Measurements from ENCODE around the gene SOHLH1. TPM values are rescaled to one million over a fixed set of nuclear protein-coding genes. Genes with fewer than 3 reads are reported as not detected.

Gene SOHLH1
- polyA plus RNA-seq, 1 of the 3 experiments (the other 2 are of a cell fraction): not detected

DNA sequence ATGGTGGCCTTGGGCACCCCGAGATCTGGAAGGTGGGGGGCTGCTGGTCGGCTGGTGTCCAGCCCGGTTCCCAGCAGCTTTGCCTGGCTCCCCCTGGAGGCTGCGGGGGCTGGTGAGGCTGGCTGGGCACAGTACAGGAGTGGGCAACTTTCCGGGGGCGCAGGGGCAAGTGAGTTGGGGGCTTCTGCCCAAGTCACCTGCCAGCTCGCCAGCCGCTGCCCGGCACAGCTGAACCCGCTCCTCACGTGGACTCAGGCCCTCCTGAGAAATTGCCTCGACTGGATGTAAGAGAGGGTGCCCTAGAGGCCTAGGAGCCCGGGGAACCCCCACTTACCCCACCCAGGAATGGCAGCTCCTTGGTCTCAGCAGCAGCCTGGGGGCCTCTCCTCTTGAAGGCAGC is 18.1 kb upstream of the SOHLH1 start (continued):
- TF ChIP-seq, protein P1, sequence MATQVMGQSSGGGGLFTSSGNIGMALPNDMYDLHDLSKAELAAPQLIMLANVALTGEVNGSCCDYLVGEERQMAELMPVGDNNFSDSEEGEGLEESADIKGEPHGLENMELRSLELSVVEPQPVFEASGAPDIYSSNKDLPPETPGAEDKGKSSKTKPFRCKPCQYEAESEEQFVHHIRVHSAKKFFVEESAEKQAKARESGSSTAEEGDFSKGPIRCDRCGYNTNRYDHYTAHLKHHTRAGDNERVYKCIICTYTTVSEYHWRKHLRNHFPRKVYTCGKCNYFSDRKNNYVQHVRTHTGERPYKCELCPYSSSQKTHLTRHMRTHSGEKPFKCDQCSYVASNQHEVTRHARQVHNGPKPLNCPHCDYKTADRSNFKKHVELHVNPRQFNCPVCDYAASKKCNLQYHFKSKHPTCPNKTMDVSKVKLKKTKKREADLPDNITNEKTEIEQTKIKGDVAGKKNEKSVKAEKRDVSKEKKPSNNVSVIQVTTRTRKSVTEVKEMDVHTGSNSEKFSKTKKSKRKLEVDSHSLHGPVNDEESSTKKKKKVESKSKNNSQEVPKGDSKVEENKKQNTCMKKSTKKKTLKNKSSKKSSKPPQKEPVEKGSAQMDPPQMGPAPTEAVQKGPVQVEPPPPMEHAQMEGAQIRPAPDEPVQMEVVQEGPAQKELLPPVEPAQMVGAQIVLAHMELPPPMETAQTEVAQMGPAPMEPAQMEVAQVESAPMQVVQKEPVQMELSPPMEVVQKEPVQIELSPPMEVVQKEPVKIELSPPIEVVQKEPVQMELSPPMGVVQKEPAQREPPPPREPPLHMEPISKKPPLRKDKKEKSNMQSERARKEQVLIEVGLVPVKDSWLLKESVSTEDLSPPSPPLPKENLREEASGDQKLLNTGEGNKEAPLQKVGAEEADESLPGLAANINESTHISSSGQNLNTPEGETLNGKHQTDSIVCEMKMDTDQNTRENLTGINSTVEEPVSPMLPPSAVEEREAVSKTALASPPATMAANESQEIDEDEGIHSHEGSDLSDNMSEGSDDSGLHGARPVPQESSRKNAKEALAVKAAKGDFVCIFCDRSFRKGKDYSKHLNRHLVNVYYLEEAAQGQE (IDR thresholded peaks at IDR 0.05; ENCODE audit: low read depth, low read length): no peak
- no peak for TF ChIP-seq ELF1 (IDR thresholded peaks at IDR 0.05)

DNA sequence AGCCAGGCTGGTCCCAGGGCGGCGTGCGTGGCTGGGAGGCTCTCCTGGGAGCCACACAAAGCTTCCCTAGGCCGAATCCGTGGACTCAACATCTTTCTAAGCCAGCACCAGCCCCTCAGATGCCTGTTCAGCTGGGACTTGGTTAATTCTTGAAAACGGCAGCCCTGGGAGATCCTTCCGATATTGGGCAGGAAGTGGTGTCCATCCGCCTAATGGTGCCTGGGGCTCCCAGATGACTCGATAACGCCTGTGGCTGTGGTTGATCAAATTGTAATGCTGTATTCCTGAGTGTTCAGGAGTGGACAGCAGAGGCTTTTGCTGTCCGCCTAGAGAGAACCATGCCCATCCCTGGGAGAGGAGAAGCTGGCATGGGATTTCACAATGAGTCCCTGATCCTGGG is 16.8 kb upstream of the SOHLH1 start:
- no peaks in the 10 kb centered on the region for H3K27me3 ChIP-seq (ENCODE audit: insufficient read depth)
- TF ChIP-seq, protein P2, sequence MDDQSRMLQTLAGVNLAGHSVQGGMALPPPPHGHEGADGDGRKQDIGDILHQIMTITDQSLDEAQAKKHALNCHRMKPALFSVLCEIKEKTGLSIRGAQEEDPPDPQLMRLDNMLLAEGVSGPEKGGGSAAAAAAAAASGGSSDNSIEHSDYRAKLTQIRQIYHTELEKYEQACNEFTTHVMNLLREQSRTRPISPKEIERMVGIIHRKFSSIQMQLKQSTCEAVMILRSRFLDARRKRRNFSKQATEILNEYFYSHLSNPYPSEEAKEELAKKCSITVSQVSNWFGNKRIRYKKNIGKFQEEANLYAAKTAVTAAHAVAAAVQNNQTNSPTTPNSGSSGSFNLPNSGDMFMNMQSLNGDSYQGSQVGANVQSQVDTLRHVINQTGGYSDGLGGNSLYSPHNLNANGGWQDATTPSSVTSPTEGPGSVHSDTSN (IDR thresholded peaks at IDR 0.05): no peak
- TF ChIP-seq, protein P3, sequence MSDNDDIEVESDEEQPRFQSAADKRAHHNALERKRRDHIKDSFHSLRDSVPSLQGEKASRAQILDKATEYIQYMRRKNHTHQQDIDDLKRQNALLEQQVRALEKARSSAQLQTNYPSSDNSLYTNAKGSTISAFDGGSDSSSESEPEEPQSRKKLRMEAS (IDR thresholded peaks at IDR 0.05; ENCODE audit: low read depth): no peak
- TF ChIP-seq EP300 (IDR thresholded peaks at IDR 0.05; ENCODE audit: borderline replicate concordance in 1 of 2, low read depth in 1 of 2, low read length in 1 of 2): peak in 1 of 2 experiments; percentile 57; a peak in 1 of 4 replicates
- no peak for TF ChIP-seq ELF1 (IDR thresholded peaks at IDR 0.05)
- no peak for TF ChIP-seq FOXM1 (IDR thresholded peaks at IDR 0.05; ENCODE audit: low read depth)
- no peak for TF ChIP-seq CHD2 (IDR thresholded peaks at IDR 0.05; ENCODE audit: low read length, partially characterized antibody)
- TF ChIP-seq YY1 (IDR thresholded peaks at IDR 0.05; ENCODE audit: low read depth): no peak
- TF ChIP-seq GATA2 (CRISPR knock-in tag; IDR thresholded peaks at IDR 0.05): peak; percentile 83
- no peak for TF ChIP-seq GABPA (IDR thresholded peaks at IDR 0.05; ENCODE audit: low read depth)
- no peak for TF ChIP-seq NRF1 (IDR thresholded peaks at IDR 0.05; ENCODE audit: low read depth, low read length)
- 0 out of 2 replicates have a peak, but pooled peaks have one; percentile 45 for TF ChIP-seq RCOR1 (IDR thresholded peaks at IDR 0.05; ENCODE audit: low read length)
- TF ChIP-seq MXI1 (IDR thresholded peaks at IDR 0.05; ENCODE audit: low read depth, low read length): no peak
- no peak overlapping the region for H3K9ac ChIP-seq
- H3K9me2 ChIP-seq: no peaks in the 10 kb centered on the region
- 22% methylated on average over 6 of the region's 11 CpGs for WGBS (ENCODE audit: low lambda C conversion rate)
- POLR2A ChIA-PET: interaction anchor here (0.5 kb wide), 1 partner anchor 61 kb away, joined by 4 read pairs; no protein-coding TSS in a partner anchor
- H3K4me2 ChIP-seq: no peak overlapping the region
- no peaks in the 10 kb centered on the region for H3K36me3 ChIP-seq (replicated peaks in 1 of 2; ENCODE audit: control insufficient read depth in 1 of 2, insufficient read depth in 2 of 2, low read length in 1 of 2)
- no peaks in the 10 kb centered on the region for H3F3A ChIP-seq (replicated peaks; ENCODE audit: insufficient read depth)
- CTCF ChIA-PET: interaction anchor here (0.6 to 4.1 kb wide), 4 partner anchors 10 to 373 kb away, joined by 3 to 32 read pairs (median 5); partner anchors contain the start of gene KCNT1
- H3K4me3 ChIP-seq (ENCODE audit: low read depth in 2 of 2, low read length in 1 of 2): no peak overlapping the region
- H3K79me2 ChIP-seq (ENCODE audit: insufficient read depth): no peaks in the 10 kb centered on the region
- no peak overlapping the region for H2AFZ ChIP-seq (ENCODE audit: low read depth)
- no peaks in the 10 kb centered on the region for H4K20me1 ChIP-seq (ENCODE audit: insufficient read depth)
- peaks cover 0 to 19% of the 10 kb centered on the region in 2 experiments; a peak in 1 of 4 replicates for H3K4me1 ChIP-seq (ENCODE audit: control insufficient read depth in 1 of 2, insufficient read depth in 2 of 2, low read depth in 1 of 2, low read length in 1 of 2)
- peak; percentile 80 for DNase-seq
- H3K27ac ChIP-seq (ENCODE audit: low read depth in 2 of 2, low read length in 1 of 2): no peak overlapping the region
- no peaks in the 10 kb centered on the region for H3K9me3 ChIP-seq

All from SK-N-SH (cell line).